GM12878 (cell line): Measurements from ENCODE around the gene TOB1. TPM values are rescaled to one million over a fixed set of nuclear protein-coding genes. Genes with fewer than 3 reads are reported as not detected.

Source experiments
- ATAC-seq: fragments of 200-7000 bp; cut with Tn5 transposase; 3 replicates; pipeline ENCODE4 v1.9.1; 2020; ENCODE audit warnings: mild to moderate bottlenecking, moderate library complexity
- BruUV-seq: library from RNA; stranded (reverse); fragments of 400-500 nt; replicated peaks from 2 replicates; lab custom pipeline; 2021; lab: Mats Ljungman, UMichigan
- CTCF ChIA-PET: fragments of 300-600 bp; sonication (Branson Sonifier 250); formaldehyde crosslinking; extraction: SDS; loops from one replicate; lab custom pipeline; 2021; ENCODE audit warnings: inconsistent platforms; lab: Yijun Ruan, JAX
- POLR2A ChIA-PET: fragments of 350-600 bp; formaldehyde crosslinking; extraction: SDS; loops from one replicate; lab custom pipeline; 2021; ENCODE audit warnings: inconsistent platforms; lab: Charles Lee
- RAD21 ChIA-PET: fragments of 300-600 bp; sonication (Branson Sonifier 250); formaldehyde crosslinking; loops from one replicate; lab custom pipeline; 2023; ENCODE audit warnings: antibody characterized with exemption; ENCODE audit not compliant: unreplicated experiment; lab: Charles Lee
- SMC1A ChIA-PET: fragments of 300-600 bp; sonication (Branson Sonifier 250); formaldehyde crosslinking; loops from one replicate; lab custom pipeline; 2023; ENCODE audit not compliant: unreplicated experiment, uncharacterized antibody; lab: Charles Lee
- DNase-seq: peaks from one replicate; pipeline ENCODE4 v3.0.0-alpha.2; 2011; ENCODE audit warnings: low read depth, low spot score
- FAIRE-seq: peaks from 3 replicates; lab custom pipeline; 2011; peaks lifted over from hg19 to GRCh38; lab: Jason Lieb, UNC
- H2AFZ ChIP-seq: 2 replicates; pipeline ENCODE4 v1.6.0; 2011; ENCODE audit warnings: low read depth, low read length, control low read depth; ENCODE audit not compliant: control insufficient read depth
- H3K27ac ChIP-seq: 2 replicates; pipeline ENCODE4 v1.5.1; 2011; ENCODE audit warnings: control low read depth; ENCODE audit not compliant: control insufficient read depth, insufficient read depth
- H3K27me3 ChIP-seq, 2 experiments: replicated peaks in 1 of 2; 2 replicates each; pipeline versions ENCODE4 v1.6.0 to v1.6.1; 2011; ENCODE audit warnings: low read length in 1 of 2; ENCODE audit not compliant: control insufficient read depth in 2 of 2, insufficient read depth in 2 of 2
- H3K36me3 ChIP-seq, 2 experiments: 2 replicates each; pipeline ENCODE4 v1.5.1; 2011; ENCODE audit warnings: low read length in 1 of 2; ENCODE audit not compliant: control insufficient read depth in 2 of 2, insufficient read depth in 2 of 2
- H3K4me1 ChIP-seq: 2 replicates; pipeline ENCODE4 v1.6.1; 2011; ENCODE audit warnings: mild to moderate bottlenecking, low read length, moderate library complexity, mixed read lengths; ENCODE audit not compliant: control insufficient read depth, insufficient read depth
- H3K4me2 ChIP-seq: 2 replicates; pipeline ENCODE4 v1.6.0; 2011; ENCODE audit warnings: control low read depth; ENCODE audit not compliant: control insufficient read depth, insufficient read depth
- H3K4me3 ChIP-seq: fragments of 200-600 bp; sonication (generic); 2 replicates; pipeline ENCODE4 v1.5.1; 2016
- H3K79me2 ChIP-seq: 2 replicates; pipeline ENCODE4 v1.6.0; 2011; ENCODE audit warnings: low read length; ENCODE audit not compliant: control insufficient read depth, insufficient read depth
- H3K9ac ChIP-seq: 2 replicates; pipeline ENCODE4 v1.8.0; 2011; ENCODE audit warnings: low read length, control low read depth, mixed read lengths; ENCODE audit not compliant: control insufficient read depth, insufficient read depth
- H3K9me3 ChIP-seq: replicated peaks from 3 replicates; pipeline ENCODE4 v1.5.1; 2011; ENCODE audit warnings: mild to moderate bottlenecking, low read length; ENCODE audit not compliant: control insufficient read depth, insufficient read depth
- H4K20me1 ChIP-seq: 2 replicates; pipeline ENCODE4 v1.6.0; 2011; ENCODE audit not compliant: control insufficient read depth, insufficient read depth
- BHLHE40 ChIP-seq, 2 experiments: fragments of 450-650 bp in 1 of 2; IDR thresholded peaks; 2 replicates each; pipeline ENCODE4 v1.6.1; 2011 to 2017; ENCODE audit warnings: low read depth in 2 of 2, borderline replicate concordance in 1 of 2, improper control_type of control experiment in 1 of 2, low read length in 1 of 2, mild to moderate bottlenecking in 1 of 2
- CBX5 ChIP-seq: sonication (generic); IDR thresholded peaks from 2 replicates; pipeline ENCODE4 v1.6.1; 2016; ENCODE audit warnings: low read depth, moderate library complexity, mild to moderate bottlenecking, inconsistent platforms
- CREB1 ChIP-seq: IDR thresholded peaks from 2 replicates; pipeline ENCODE4 v1.6.1; 2012; ENCODE audit warnings: low read depth, mild to moderate bottlenecking, inconsistent platforms
- EP300 ChIP-seq, 2 experiments: fragments of 150-350 bp in 1 of 2; IDR thresholded peaks; 2 replicates each; pipeline ENCODE4 v1.6.1; 2011 to 2012; ENCODE audit warnings: low read depth in 2 of 2, low read length in 2 of 2, borderline replicate concordance in 1 of 2, improper control_type of control experiment in 1 of 2, inconsistent platforms in 1 of 2; ENCODE audit not compliant: control insufficient read depth in 1 of 2
- KLF5 ChIP-seq: fragments of 450-650 bp; IDR thresholded peaks from 2 replicates; pipeline ENCODE4 v1.6.1; 2014; ENCODE audit warnings: mild to moderate bottlenecking; ENCODE audit not compliant: partially characterized antibody
- MTA3 ChIP-seq: IDR thresholded peaks from 2 replicates; pipeline ENCODE4 v1.6.1; 2012; ENCODE audit warnings: low read length, inconsistent platforms, borderline replicate concordance
- MYC ChIP-seq: IDR thresholded peaks from 2 replicates; pipeline ENCODE4 v1.6.1; 2011; ENCODE audit warnings: mild to moderate bottlenecking, low read length, moderate library complexity, inconsistent platforms; ENCODE audit not compliant: insufficient read depth, insufficient replicate concordance, insufficient read length, severe bottlenecking
- NBN ChIP-seq: fragments of 450-650 bp; IDR thresholded peaks from 2 replicates; pipeline ENCODE4 v1.6.1; 2016
- NFIC ChIP-seq: IDR thresholded peaks from 2 replicates; pipeline ENCODE4 v1.6.1; 2012; ENCODE audit warnings: low read depth, mild to moderate bottlenecking, inconsistent platforms, low read length, moderate library complexity
- NFYA ChIP-seq: IDR thresholded peaks from 2 replicates; pipeline ENCODE4 v1.6.1; 2011; ENCODE audit warnings: low read depth, mild to moderate bottlenecking, low read length, improper control_type of control experiment, borderline replicate concordance
- NFYB ChIP-seq: IDR thresholded peaks from 2 replicates; pipeline ENCODE4 v1.6.1; 2011; ENCODE audit warnings: low read depth, mild to moderate bottlenecking, low read length, improper control_type of control experiment, moderate library complexity; ENCODE audit not compliant: insufficient read depth
- PML ChIP-seq: IDR thresholded peaks from 2 replicates; pipeline ENCODE4 v1.6.1; 2012; ENCODE audit warnings: low read length, inconsistent platforms
- POLR2A ChIP-seq: IDR thresholded peaks from 2 replicates; pipeline ENCODE4 v1.6.1; 2011; ENCODE audit warnings: low read depth, mild to moderate bottlenecking, low read length
- POLR2AphosphoS2 ChIP-seq: IDR thresholded peaks from 2 replicates; pipeline ENCODE4 v1.6.1; 2011; ENCODE audit warnings: low read depth, mild to moderate bottlenecking, low read length, improper control_type of control experiment, moderate library complexity
- POU2F2 ChIP-seq: IDR thresholded peaks from 3 replicates; pipeline ENCODE4 v1.6.1; 2011; ENCODE audit warnings: low read depth, mild to moderate bottlenecking, low read length, borderline replicate concordance
- SREBF2 ChIP-seq: IDR thresholded peaks from 2 replicates; pipeline ENCODE4 v1.6.1; 2012; ENCODE audit warnings: mild to moderate bottlenecking, low read length
- TARDBP ChIP-seq: IDR thresholded peaks from 2 replicates; pipeline ENCODE4 v1.6.1; 2016; ENCODE audit warnings: borderline replicate concordance
- TCF12 ChIP-seq: IDR thresholded peaks from 2 replicates; pipeline ENCODE4 v1.6.1; 2011; ENCODE audit warnings: low read depth, mild to moderate bottlenecking, low read length
- TCF7 ChIP-seq: IDR thresholded peaks from 2 replicates; pipeline ENCODE4 v1.6.1; 2014; ENCODE audit warnings: antibody characterized with exemption, borderline replicate concordance
- ZNF384 ChIP-seq: IDR thresholded peaks from 2 replicates; pipeline ENCODE4 v1.6.1; 2012; ENCODE audit warnings: low read depth, mild to moderate bottlenecking, low read length, improper control_type of control experiment, borderline replicate concordance
- WGBS: methylation state at CpG from one replicate; pipeline ENCODE4 v1.1.6; 2016; ENCODE audit warnings: low lambda C conversion rate; ENCODE audit not compliant: insufficient replicate concordance, insufficient coverage; ENCODE audit errors: missing lambda C conversion rate; 5-methylcytosine and 5-hydroxymethylcytosine counted together
- in situ Hi-C: fragments of 300-500 bp; cut with MboI; formaldehyde crosslinking; loops from 9 replicates; pipeline ENCODE4 v1.14.3; 2018; ENCODE audit warnings: mixed read lengths
- intact Hi-C: fragments of 100-400 bp; cut with micrococcal nuclease; formaldehyde crosslinking; loops from one replicate; pipeline ENCODE4 v1.14.2; 2022; ENCODE audit not compliant: unreplicated experiment
- polyA plus RNA-seq, 11 experiments: library from polyadenylated mRNA; depleted of rRNA in 4 of 11; unstranded in 6 of 11; stranded (reverse) in 5 of 11; fragments of >200 nt; fragmentation: Nextera tagmentation in 4 of 11; fragmentation: Illumina TruSeq in 1 of 11; extraction: Ambion mirVana in 4 of 11; extraction: Trizol in 1 of 11; gene quantifications; 1 replicate in 1 of 11; 2 replicates in 10 of 11; pipeline versions ENCODE4 v1.2.1 to v1.2.3, GENCODE V29; 2011 to 2016; ENCODE audit warnings: inconsistent platforms in 2 of 11, missing spikeins in 2 of 11, low read depth in 1 of 11
- total RNA-seq, 4 experiments: library from RNA; depleted of rRNA in 3 of 4; stranded (reverse); fragments of >200 nt in 3 of 4; fragmentation: Illumina TruSeq in 1 of 4; extraction: Trizol in 1 of 4; gene quantifications; 2 replicates each; pipeline versions ENCODE4 v1.2.1 to v1.2.3, GENCODE V29; 2013 to 2021
- TF ChIP-seq, protein P1 (sequence below): fragments of 450-650 bp; IDR thresholded peaks from 2 replicates; pipeline ENCODE4 v1.6.1; 2014; ENCODE audit warnings: mild to moderate bottlenecking
- TF ChIP-seq, protein P2 (sequence below): IDR thresholded peaks from 2 replicates; pipeline ENCODE4 v1.6.1; 2012; ENCODE audit warnings: low read length, inconsistent platforms

TOB1 gene
- total and polyA plus RNA-seq, 10 of the 15 experiments (the other 5 are each of a cell fraction or from before 2014, with no cell fraction given): 5.0 to 32.4 (median 13.7) TPM

DNA sequence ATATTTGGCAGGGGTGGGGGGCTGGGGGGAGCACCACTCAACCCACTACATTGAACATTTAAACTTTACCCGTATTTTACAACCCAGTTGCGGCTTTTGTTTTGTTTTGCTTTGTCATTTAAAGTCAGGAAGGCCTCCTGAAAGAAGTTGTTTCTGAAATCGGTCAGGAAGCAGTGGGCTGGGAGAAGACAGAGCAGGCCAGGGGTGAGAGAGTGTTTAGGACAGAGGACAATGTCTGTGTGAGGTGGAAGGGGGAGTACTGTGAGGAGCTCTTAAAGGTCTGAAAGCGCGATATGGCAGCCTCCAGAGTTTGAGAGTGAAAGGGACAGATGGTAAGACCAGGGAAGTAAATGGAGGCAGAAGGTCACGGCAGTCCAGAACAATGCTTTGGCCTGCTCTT is 36.8 kb downstream of the TOB1 start (continued):
- TF ChIP-seq, protein P1, sequence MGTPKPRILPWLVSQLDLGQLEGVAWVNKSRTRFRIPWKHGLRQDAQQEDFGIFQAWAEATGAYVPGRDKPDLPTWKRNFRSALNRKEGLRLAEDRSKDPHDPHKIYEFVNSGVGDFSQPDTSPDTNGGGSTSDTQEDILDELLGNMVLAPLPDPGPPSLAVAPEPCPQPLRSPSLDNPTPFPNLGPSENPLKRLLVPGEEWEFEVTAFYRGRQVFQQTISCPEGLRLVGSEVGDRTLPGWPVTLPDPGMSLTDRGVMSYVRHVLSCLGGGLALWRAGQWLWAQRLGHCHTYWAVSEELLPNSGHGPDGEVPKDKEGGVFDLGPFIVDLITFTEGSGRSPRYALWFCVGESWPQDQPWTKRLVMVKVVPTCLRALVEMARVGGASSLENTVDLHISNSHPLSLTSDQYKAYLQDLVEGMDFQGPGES: no peak
- TF ChIP-seq POLR2AphosphoS2 (no peak), TCF7 (no peak), TARDBP (no peak), CBX5 (no peak), BHLHE40 (IDR thresholded peaks at IDR 0.05; ENCODE audit: borderline replicate concordance in 1 of 2, low read depth in 2 of 2, low read length in 1 of 2) (no peak)

DNA sequence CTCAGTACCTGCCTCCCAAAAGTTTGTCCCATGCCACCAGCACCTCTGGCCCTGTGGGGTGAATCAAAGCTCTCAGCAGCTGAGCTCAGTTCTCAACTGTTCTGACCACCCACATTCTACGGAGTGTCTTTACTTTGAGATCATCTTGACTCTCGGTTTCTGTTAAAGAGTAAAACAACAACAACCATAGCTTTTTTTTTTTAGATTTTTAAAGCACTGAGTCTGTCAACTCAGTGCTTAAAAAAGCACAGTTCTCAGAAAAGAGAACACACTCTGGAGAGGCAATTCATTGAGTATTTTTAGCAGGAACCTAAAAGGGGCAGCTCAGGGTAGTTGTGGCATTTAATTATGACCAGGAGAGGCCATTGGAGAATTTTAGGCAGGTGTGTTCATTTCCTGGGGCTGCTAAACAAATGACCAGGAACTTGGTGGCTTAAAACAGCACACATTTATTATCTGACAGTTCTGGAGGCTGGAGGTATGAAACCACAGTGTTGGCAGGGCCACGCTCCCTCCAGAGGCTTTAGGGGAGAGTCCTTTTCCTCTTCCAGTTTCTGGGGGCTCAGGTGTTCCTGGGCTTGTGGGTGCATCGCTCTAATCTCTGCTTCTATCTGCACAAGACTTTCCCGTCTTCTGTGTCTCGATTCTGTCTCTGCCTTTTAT is 37.5 kb downstream of the TOB1 start:
- H3K27ac ChIP-seq: peak overlapping the region; percentile 79
- peak overlapping the region; percentile 34; the same call in 1 of the 2 replicates for H3K9ac ChIP-seq
- BruUV-seq: no TSS peak
- in situ Hi-C loops (no loop called here), intact Hi-C loops (no loop called here)
- FAIRE-seq (peak; percentile 49), DNase-seq (peak; percentile 35), ATAC-seq (peak; percentile 89)
- H4K20me1 ChIP-seq: no peaks in the 10 kb centered on the region
- H3K4me3 ChIP-seq: peak overlapping the region; percentile 17; the same call in 1 of the 2 replicates
- ChIA-PET SMC1A (no interaction called here), RAD21 (no interaction called here), POLR2A (interaction anchor here (0.8 to 0.9 kb wide), 3 partner anchors 13 to 302 kb away, joined by 3 read pairs; partner anchors contain the start of gene TOB1), CTCF (interaction anchor here (0.6 to 3.2 kb wide), 8 partner anchors 10 to 313 kb away, joined by 3 to 16 read pairs (median 4); no protein-coding TSS in a partner anchor)
- H3K4me2 ChIP-seq: peak overlapping the region; percentile 87
- 46% methylated on average over 6 of the region's 6 CpGs for WGBS
- peaks cover 25% of the 10 kb centered on the region for H3K4me1 ChIP-seq
- H2AFZ ChIP-seq: peak overlapping the region; percentile 78
- no peaks in the 10 kb centered on the region; the same call in 1 of the 3 replicates for H3K9me3 ChIP-seq
- H3K36me3 ChIP-seq: no peaks in the 10 kb centered on the region
- H3K79me2 ChIP-seq: no peaks in the 10 kb centered on the region
- no peaks in the 10 kb centered on the region for H3K27me3 ChIP-seq
- TF ChIP-seq TCF12: peak; percentile 35; the same call in 1 of the 2 replicates
- TF ChIP-seq NBN: no peak
- no peak for TF ChIP-seq MYC
- no peak for TF ChIP-seq NFYA
- TF ChIP-seq NFIC: peak; percentile 27; the same call in 1 of the 2 replicates
- no peak for TF ChIP-seq CREB1
- no peak for TF ChIP-seq PML
- no peak for TF ChIP-seq SREBF2
- TF ChIP-seq POU2F2: no peak
- TF ChIP-seq, protein P2, sequence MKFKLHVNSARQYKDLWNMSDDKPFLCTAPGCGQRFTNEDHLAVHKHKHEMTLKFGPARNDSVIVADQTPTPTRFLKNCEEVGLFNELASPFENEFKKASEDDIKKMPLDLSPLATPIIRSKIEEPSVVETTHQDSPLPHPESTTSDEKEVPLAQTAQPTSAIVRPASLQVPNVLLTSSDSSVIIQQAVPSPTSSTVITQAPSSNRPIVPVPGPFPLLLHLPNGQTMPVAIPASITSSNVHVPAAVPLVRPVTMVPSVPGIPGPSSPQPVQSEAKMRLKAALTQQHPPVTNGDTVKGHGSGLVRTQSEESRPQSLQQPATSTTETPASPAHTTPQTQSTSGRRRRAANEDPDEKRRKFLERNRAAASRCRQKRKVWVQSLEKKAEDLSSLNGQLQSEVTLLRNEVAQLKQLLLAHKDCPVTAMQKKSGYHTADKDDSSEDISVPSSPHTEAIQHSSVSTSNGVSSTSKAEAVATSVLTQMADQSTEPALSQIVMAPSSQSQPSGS: peak; percentile 41; the same call in 1 of the 2 replicates
- peak; percentile 17; the same call in 1 of the 2 replicates for TF ChIP-seq MTA3
- TF ChIP-seq KLF5: no peak
- TF ChIP-seq EP300 (IDR thresholded peaks at IDR 0.05; ENCODE audit: borderline replicate concordance in 1 of 2, control insufficient read depth in 1 of 2, low read depth in 2 of 2, low read length in 2 of 2): peak; percentile 25 to 45; a peak in 1 of 4 replicates
- peak; percentile 41 for TF ChIP-seq ZNF384
- TF ChIP-seq POLR2A: peak; percentile 42; the same call in 1 of the 2 replicates
- no peak for TF ChIP-seq NFYB
